Stromal cell of bone marrow (primary cell): ENCODE data around the gene RHBDL1.
A peak's percentile ranks its signal among the peaks of the same experiment; 100 is the strongest.

Experiments used
- DNase-seq: peaks from one replicate; pipeline ENCODE4 v3.0.0-alpha.2; 2012; ENCODE audit warnings: low read depth

Gene RHBDL1

GRCh38 chr16:707062-707538, 31.6 kb downstream of the RHBDL1 start:
- DNase-seq, result no peak

- no peak for DNase-seq
Observed at GRCh38 chr16:708019-708418, 32.5 kb downstream of the RHBDL1 start.

- no peak for DNase-seq
Observed at GRCh38 chr16:708959-709358, 33.5 kb downstream of the RHBDL1 start.

- peak; percentile 65 for DNase-seq
Observed at GRCh38 chr16:709566-710499, 34.4 kb downstream of the RHBDL1 start.

GRCh38 chr16:710500-711075, 35.1 kb downstream of the RHBDL1 start:
- no peak for DNase-seq

- no peak for DNase-seq
Observed at GRCh38 chr16:711084-711483, 35.6 kb downstream of the RHBDL1 start.

- DNase-seq, result no peak
Observed at GRCh38 chr16:711548-712320, 36.3 kb downstream of the RHBDL1 start.

GRCh38 chr16:712740-713250, 37.3 kb downstream of the RHBDL1 start:
- peak; percentile 90 for DNase-seq

GRCh38 chr16:714079-714478, 38.6 kb downstream of the RHBDL1 start:
- DNase-seq, result no peak

GRCh38 chr16:714558-715476, 39.3 kb downstream of the RHBDL1 start, which contains the start of gene METRN:
METRN (plus strand) TSS chr16:715118; CDS start chr16:715290, 172 bp downstream.
- DNase-seq, result peak; percentile 72

GRCh38 chr16:715477-716199, 40.2 kb downstream of the RHBDL1 start:
- DNase-seq, result no peak

GRCh38 chr16:716200-716568, 40.7 kb downstream of the RHBDL1 start:
- no peak for DNase-seq

- no peak for DNase-seq
Observed at GRCh38 chr16:716768-717325, 41.4 kb downstream of the RHBDL1 start.

GRCh38 chr16:717450-718245, 42.2 kb downstream of the RHBDL1 start:
- DNase-seq, result no peak

- DNase-seq, result no peak
Observed at GRCh38 chr16:718389-718788, 42.9 kb downstream of the RHBDL1 start.

GRCh38 chr16:718922-719321, 43.5 kb downstream of the RHBDL1 start:
- no peak for DNase-seq

- no peak for DNase-seq
Observed at GRCh38 chr16:719815-720446, 44.5 kb downstream of the RHBDL1 start.

- DNase-seq, result no peak
Observed at GRCh38 chr16:720447-720989, 45.0 kb downstream of the RHBDL1 start.
